HG02571 (cell line): ENCODE results near the gene POLR2H.

Experiments
- ATAC-seq: cut with Tn5 transposase; IDR thresholded peaks from one replicate; pipeline ENCODE4 v1.9.1; 2021; ENCODE audit warnings: mild to moderate bottlenecking, moderate library complexity; ENCODE audit not compliant: unreplicated experiment

The POLR2H gene

DNA sequence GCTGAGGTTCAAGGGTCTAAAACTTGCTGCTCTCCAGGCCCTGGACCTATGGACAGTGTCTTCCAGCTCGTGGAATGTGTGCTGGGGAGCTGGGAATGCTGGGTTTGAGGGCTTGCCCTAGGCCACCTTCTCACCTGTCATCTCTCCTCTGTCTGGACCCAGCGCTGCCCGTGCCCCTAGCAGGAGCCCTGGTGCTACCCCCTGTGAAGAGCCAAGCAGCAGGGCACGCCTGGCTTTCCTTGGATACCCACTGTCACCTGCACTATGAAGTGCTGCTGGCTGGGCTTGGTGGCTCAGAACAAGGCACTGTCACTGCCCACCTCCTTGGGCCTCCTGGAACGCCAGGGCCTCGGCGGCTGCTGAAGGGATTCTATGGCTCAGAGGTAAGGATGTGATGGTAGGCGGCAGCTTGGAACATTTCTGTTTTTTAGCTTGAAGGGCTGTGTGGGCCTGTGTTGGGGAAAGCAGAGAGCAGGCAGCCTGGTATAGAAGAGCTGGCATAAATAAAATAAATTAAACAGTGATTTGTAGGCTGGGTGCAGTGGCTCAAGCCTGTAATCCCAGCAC lies 23.4 kb downstream of the POLR2H start:
- no peak for ATAC-seq

DNA sequence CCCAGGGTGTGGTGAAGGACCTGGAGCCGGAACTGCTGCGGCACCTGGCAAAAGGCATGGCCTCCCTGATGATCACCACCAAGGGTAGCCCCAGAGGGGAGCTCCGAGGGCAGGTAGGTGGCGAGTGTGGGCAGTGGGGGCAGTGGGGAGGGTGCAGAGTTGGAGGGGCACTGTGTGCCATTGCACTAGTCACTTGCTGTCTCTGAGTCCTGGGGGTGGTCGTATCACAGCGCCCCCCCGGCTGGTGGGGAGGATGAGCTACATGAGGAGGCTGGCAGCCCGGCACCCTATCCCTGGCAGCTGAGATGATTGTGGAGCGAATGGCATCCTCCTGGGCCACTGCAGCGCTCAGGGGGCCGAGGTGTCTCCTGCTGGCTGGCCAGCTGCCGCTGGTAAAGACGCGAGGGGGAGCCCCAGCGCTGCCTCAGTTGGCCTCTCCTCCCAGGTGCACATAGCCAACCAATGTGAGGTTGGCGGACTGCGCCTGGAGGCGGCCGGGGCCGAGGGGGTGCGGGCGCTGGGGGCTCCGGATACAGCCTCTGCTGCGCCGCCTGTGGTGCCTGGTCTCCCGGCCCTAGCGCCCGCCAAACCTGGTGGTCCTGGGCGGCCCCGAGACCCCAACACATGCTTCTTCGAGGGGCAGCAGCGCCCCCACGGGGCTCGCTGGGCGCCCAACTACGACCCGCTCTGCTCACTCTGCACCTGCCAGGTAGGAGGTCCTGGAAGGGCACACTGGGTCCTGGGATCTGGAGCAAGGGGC lies 24.7 kb downstream of the POLR2H start:
- no peak for ATAC-seq

DNA sequence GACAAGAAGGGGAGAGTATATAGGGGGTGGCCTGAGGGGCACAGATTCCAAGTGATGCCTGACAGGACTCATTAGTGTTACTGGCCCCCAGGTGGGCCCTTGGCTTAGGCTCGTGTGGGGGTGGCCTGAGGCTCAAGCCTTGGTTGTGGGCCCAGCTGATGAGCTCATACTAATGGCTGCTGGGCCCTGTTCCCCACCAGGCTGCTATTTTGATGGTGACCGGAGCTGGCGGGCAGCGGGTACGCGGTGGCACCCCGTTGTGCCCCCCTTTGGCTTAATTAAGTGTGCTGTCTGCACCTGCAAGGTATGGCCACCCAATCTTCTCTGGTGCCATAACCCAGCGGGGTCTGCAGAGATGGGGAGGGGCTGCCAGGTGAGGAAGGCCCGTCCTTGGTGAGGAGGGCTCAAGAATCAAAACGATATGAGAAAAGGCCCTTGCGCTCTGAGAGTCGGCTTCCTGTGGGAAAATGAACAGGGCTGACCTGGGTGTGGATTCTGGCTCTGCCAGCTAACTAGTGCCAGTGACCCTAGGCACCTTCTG lies 25.7 kb downstream of the POLR2H start:
- no peak for ATAC-seq

DNA sequence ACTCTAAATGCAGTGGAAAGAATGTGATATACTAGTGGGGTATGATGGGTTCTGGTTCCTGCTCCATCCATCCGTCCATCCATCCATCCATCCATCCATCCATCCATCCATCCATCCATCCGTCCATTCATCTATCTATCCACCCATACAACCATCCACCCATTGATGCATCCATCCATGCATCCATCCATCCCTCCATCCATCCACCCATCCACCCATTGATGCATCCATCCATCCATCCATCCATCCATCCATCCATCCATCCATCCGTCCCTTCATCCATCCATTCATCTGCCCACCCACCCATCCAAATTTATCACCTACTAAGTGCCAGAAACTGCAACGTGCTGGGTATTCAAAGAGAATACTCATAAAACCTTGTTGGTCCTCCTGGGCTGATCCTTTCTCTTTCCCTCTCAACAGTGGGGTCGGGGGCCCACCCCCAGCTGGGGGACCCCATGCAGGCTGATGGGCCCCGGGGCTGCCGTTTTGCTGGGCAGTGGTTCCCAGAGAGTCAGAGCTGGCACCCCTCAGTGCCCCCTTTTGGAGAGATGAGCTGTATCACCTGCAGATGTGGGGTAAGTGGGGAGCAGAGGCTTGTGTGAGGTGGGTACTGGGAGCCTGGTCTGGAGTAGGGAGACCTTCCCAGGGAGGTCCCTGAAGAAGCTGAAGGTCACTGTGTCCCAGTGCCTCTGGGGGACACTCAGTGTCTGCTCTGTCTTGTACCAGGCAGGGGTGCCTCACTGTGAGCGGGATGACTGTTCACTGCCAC lies 26.8 kb downstream of the POLR2H start:
- no peak for ATAC-seq

DNA sequence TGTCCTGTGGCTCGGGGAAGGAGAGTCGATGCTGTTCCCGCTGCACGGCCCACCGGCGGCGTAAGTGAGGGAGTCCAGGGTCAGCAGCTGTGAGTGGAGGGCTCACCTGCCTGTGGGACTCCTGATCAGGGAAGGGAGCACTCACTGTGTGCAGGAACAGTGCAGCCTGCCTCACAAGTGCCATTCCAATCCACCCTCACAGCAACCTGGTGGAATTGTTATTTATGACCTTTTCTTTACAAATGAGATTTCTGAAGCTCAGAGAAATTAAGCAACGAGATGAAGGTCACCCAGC lies 27.4 kb downstream of the POLR2H start:
- ATAC-seq = no peak

DNA sequence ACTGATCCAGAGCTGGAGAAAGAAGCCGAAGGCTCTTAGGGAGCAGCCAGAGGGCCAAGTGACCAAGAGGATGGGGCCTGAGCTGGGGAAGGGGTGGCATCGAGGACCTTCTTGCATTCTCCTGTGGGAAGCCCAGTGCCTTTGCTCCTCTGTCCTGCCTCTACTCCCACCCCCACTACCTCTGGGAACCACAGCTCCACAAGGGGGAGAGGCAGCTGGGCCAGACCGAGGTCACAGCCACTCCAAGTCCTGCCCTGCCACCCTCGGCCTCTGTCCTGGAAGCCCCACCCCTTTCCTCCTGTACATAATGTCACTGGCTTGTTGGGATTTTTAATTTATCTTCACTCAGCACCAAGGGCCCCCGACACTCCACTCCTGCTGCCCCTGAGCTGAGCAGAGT lies 27.9 kb downstream of the POLR2H start:
- ATAC-seq = no peak

DNA sequence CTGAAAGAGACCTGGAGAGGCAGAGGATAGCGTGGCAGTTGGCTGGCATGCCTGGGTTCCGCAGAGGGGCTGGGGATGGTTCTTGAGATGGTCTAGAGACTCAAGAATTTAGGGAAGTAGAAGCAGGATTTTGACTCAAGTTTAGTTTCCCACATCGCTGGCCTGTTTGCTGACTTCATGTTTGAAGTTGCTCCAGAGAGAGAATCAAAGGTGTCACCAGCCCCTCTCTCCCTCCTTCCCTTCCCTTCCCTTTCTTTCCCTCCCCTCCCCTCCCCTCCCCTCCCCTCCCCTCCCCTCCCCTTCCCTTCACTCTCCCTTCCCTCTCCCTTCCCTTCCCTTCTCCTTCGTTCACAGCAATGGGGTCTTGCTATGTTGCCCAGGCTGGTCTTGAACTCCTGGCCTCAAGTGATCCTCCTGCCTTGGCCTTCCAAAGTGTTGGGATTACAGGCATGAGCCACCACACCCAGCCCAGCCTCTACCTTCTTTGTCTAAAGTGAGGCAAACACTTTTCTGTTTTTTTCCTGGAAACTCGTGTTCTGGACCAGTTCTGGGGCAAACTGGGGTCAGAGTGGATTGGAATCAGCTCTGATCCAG lies 28.5 kb downstream of the POLR2H start:
- ATAC-seq = no peak

DNA sequence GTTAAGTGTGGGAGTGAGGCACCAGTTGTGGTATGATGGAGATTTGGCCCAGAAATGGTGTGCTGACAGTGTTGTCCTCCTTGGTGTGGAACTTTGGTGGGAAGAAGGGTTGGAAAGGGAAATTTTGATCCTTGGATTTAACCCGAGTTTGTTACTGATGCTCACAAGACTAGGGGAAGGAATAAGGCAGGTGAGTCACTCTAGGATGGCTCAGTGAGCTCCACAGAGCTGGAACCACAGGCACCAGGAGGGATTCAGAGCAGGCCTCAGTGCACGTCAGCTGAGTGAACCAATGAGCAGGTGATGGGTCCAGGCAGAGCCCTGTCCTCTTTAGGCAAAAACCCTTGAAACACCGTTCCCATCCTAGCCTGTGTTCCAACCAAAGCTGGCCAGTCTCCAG lies 29.8 kb downstream of the POLR2H start:
- no peak for ATAC-seq

DNA sequence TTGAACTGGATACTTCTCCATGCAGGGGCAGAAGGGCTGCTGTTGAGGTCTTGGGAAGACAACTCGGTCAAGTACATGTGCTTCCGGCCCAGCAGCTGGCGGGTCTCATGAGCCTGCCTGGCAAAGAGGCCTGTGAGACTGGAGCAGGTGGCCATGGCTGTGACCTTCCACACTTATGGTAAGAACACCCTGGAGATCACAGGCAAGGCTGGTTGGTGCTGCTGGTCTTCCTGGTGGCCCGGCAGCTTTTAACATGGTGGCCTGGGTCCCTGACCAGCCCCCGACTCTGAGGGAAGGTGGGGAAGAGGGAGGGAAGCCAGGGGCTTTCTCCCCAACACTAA lies 33.8 kb downstream of the POLR2H start:
- ATAC-seq = no peak

DNA sequence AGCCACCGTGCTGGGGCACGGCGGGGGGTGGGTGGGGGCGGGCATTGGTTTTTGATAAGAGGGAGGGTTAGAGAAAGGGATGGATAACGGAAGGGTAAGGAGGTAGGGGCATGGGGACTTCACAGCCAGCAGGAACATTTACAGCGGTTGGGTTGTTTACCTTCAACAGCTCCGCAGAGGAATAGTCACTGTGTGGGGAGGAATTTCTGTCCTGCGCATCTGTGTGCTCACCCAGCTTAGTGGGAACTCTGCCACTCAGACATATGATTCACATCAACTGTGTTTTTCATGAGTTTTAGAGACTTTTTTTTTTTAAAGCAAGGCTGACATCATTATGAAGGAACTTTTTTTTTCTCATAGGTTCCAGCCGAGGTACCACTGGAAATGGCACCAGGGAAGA lies 37.9 kb downstream of the POLR2H start:
- ATAC-seq = no peak

DNA sequence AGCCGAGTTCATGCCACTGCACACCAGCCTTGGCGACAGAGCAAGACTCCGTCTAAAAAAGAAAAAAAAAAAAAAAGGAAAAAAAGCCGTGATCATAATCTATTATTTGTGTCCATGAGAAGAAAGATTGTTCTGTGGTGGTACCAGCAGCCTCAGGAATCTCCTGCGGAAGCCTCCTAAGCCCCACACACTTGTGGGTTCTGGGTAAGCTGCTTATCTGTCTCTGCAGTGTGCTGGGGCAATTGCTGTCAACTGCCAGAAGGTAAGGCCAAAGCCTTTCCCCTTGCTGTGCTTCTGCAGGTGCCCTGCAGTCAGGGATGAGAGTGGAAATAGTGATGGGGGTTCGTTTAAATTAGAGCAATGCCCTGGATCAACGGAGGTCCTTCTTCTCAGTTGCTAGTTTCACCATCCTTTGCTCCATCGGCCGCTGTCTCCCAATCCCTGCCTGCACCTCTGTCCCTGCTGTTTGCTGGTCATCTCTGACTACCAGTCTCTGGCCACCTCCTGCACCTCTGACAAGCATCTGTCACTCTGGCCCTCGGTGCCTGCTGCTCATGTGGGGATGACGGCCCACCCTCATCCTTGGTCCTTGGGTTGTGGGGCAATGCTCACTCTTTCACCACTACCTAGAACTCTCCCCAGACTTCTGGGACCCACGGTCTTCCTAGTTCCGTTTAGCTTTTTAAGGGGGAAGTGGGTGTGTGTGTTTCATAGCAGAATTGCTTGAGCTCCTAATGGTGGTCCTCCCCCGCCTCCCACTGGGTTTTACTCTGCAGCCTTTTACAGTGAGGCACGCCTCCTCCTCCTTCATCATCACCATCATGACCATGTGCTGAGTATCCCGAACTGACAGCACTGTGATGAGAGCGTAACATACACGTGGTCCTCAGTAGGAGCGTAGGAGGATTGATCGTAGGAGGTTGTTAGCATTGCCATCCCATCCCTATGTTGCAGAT lies 43.8 kb downstream of the POLR2H start:
- no peak for ATAC-seq

DNA sequence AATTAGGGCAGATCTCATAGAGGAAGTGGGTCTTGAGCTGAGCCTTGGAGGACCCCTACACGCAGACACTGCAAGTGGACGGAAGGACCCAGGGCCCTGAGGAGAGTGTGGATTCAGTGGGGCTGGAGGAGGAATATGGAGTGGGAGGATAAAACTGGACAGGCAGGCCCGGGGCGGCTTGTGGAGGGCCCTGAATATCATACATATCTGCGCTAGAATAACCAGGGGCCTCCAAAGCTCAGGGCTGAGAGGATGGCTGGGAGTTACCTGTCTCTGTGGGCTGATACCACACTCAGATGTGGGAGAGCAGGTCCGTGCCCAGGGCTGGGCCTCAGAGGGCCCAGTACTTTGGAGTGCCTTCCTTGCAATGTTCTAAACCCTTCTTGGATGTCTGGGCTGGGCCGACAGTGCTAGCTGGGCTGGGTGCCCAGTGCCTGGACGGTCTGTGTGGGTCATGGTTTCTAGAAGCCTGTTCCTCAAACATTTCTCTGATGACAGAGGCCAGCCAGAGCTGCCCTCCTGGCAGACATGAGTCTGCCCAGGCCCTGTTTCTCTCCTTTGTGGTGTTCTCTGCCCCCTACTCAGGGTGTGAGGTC lies 47.9 kb downstream of the POLR2H start:
- ATAC-seq = no peak

DNA sequence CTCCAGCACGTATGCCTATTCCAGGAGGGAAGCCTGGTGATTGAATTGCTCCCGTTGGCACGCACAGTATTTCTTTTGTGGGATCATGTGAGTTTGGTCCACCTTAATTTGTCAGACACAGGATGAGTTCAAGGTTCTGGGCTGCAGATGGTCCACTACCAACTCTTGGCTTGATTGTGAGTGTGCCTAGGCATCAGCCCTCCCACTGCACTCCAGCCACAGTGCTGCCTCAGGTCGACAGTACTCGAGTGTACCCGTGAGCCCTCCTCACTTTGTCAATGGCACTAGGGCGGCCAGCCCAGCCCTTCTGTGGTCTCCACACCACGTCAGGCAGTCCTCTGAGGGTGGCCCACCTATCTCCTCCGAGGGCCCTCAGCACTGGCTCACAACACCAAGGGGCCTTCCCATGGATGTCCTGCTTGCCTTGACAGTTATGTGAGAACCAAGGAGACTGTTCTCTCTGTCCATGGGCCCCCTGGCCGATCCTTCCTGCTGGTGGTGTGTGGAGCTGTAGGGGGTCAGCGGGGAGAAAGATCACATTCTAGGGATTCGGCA lies 48.5 kb downstream of the POLR2H start:
- no peak for ATAC-seq

DNA sequence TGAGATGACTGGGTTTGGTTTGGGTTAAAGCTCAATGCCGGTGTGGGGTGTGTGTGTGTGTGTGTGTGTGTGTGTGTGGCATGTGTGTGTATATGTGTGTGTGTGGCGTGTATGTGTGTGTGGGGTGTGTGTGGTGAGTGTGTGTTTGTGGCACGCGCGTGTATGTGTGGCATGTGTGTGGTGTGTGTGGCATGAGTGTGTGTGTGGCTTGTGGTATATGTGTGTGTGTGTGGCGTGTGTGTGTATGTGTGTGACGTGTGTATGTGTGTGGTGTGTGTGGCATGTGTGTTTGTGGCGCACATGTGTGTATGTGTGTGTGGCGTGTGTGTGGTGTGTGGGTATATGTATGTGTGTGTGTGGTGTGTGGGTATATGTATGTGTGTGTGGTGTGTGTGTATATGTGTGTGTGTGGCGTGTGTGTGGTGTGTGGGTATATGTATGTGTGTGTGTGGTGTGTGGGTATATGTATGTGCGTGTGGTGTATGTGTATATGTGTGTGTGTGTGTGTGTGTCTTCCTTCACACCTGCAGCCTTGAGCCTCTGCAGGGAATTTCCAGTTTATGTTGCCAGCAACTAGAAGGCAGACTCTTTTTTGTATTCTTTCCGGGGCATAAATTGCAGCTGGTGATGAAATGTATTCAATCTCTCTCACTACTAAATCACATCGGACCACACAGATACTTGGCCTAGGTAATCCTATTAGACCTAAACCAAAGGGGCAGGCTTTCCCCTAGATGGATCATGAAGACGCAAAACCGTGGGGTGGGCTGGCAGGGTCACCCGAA lies 53.1 kb downstream of the POLR2H start:
- no peak for ATAC-seq

DNA sequence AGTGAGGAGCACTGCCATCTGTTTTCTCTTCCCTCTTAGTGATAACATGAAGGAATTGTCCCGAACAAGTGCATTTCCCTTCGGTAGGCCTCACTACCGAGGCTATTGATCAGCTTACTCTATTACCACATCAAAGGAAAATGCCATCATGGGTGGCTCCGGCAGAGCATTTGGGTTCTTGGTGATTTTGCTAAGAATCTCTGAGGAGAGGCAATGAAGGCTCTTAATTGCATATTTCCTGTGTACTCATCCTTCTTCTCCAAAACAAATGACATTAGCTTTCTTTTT lies 53.6 kb downstream of the POLR2H start:
- ATAC-seq = no peak

DNA sequence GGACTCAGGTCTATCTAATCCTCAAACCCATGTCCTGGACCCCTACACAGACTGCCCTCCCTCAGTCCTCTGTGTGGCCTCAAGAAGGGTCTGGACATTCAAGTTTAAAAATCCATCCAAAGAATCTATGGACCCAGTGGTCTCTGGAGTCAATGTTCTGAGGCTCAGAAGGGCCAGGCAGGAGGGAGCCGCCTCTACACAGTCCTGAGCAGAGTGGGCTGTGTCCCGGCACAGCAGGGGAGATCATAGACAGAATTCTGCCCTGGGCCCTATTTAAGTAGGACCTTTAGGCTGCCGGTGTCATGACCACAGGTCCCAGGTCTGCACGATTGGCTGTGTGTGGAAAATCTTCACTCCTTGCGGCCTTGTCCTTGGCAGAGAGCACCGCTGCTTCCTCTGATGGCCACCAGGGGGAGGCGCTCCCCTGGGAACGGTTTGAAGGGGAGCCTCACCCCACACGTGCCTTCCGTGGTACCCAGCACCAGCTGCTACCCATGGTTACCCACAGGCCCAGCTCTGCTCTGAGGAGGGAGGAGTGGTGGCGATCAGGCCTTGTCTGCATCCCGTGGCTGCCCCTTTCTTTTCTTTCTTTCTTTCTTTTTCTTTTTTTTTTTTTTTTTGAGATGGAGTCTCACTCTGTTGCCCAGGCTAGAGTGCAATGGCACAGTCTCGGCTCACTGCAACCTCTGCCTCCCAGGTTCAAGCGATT lies 56.3 kb downstream of the POLR2H start:
- peak; percentile 85 for ATAC-seq
